Regular cardiac myocyte (primary cell): ENCODE results near the gene TTBK2. TPM values are rescaled to one million over a fixed set of nuclear protein-coding genes. Genes with fewer than 3 reads are reported as not detected.

Experiments
- total RNA-seq: library from RNA; depleted of rRNA; stranded (reverse); fragments of >200 nt; gene quantifications from 2 replicates; pipeline ENCODE4 v1.2.3, GENCODE V29; 2014

The TTBK2 gene
- total RNA-seq = 6.5 and 10.1 TPM in 2 replicates

GRCh38 chr15:42920519-42921341, at the start of gene TTBK2:
Gene TTBK2 (minus strand): TSS chr15:42920778. CDS start chr15:42878617, 42,161 bp downstream.

GRCh38 chr15:42736793-42737528, 183.6 kb downstream of the TTBK2 start, which contains the start of gene CDAN1:
Gene CDAN1 (minus strand): TSS chr15:42737128. CDS start chr15:42737102, 26 bp downstream.

Other genes with a start within 250 kb of the TTBK2 start
- 7.9 and 10.4 TPM in 2 replicates for gene CDAN1, start 183.7 kb downstream of the TTBK2 start, total RNA-seq
- gene UBR1, start 185.3 kb upstream of the TTBK2 start, total RNA-seq = 38.3 and 44.0 TPM in 2 replicates
- 12.7 and 18.9 TPM in 2 replicates for gene TMEM62, start 212.8 kb upstream of the TTBK2 start, total RNA-seq